DOHH2 (cell line): Measurements from ENCODE around the gene MYLK.

Experiments used
- H3F3A ChIP-seq: fragments of 200-600 bp; sonication (generic), shearing (Covaris generic); 2 replicates; pipeline ENCODE4 v1.6.0; 2016; ENCODE audit warnings: antibody characterized with exemption, mild to moderate bottlenecking; ENCODE audit not compliant: control insufficient read depth, insufficient read depth
- H3K27ac ChIP-seq: fragments of 200-600 bp; sonication (generic); 2 replicates; pipeline ENCODE4 v1.5.1; 2014; ENCODE audit warnings: low read depth, mild to moderate bottlenecking, low read length, moderate library complexity
- H3K27me3 ChIP-seq: fragments of 200-600 bp; sonication (generic); 2 replicates; pipeline ENCODE4 v1.6.1; 2014; ENCODE audit warnings: mild to moderate bottlenecking, low read length, mixed read lengths; ENCODE audit not compliant: control insufficient read depth
- H3K36me3 ChIP-seq: fragments of 200-600 bp; sonication (generic); 2 replicates; pipeline ENCODE4 v1.6.1; 2014; ENCODE audit warnings: mild to moderate bottlenecking, low read length, moderate library complexity, mixed read lengths; ENCODE audit not compliant: control insufficient read depth
- H3K4me1 ChIP-seq: fragments of 200-600 bp; sonication (generic); 2 replicates; pipeline ENCODE4 v1.6.1; 2014; ENCODE audit warnings: mild to moderate bottlenecking, low read length, mixed read lengths; ENCODE audit not compliant: control insufficient read depth
- H3K4me2 ChIP-seq: fragments of 200-600 bp; sonication (generic); 2 replicates; pipeline ENCODE4 v1.6.0; 2014; ENCODE audit warnings: mild to moderate bottlenecking, low read length, moderate library complexity
- H3K4me3 ChIP-seq: fragments of 200-600 bp; sonication (generic); 2 replicates; pipeline ENCODE4 v1.5.1; 2014; ENCODE audit warnings: mild to moderate bottlenecking, low read length, mixed read lengths
- H3K79me2 ChIP-seq: fragments of 200-600 bp; sonication (generic); 2 replicates; pipeline ENCODE4 v1.6.1; 2014; ENCODE audit warnings: mild to moderate bottlenecking, low read length, mixed read lengths; ENCODE audit not compliant: control insufficient read depth
- H3K9me2 ChIP-seq: fragments of 200-600 bp; sonication (generic); replicated peaks from 2 replicates; pipeline ENCODE4 v1.6.1; 2014; ENCODE audit warnings: mild to moderate bottlenecking, low read length, mixed read lengths; ENCODE audit not compliant: control insufficient read depth
- H3K9me3 ChIP-seq: fragments of 200-600 bp; sonication (generic); 2 replicates; pipeline ENCODE4 v1.6.1; 2014; ENCODE audit warnings: antibody characterized with exemption, low read length, mixed read lengths; ENCODE audit not compliant: control insufficient read depth, insufficient read depth
- H4K20me1 ChIP-seq: fragments of 200-600 bp; sonication (generic); 2 replicates; pipeline ENCODE4 v1.6.0; 2014; ENCODE audit warnings: low read depth, mild to moderate bottlenecking, antibody characterized with exemption, low read length, moderate library complexity; ENCODE audit not compliant: control insufficient read depth, insufficient read depth
- EZH2phosphoT487 ChIP-seq: fragments of 200-600 bp; sonication (generic); IDR thresholded peaks from 2 replicates; pipeline ENCODE4 v1.6.1; 2017; ENCODE audit warnings: borderline replicate concordance, mild to moderate bottlenecking, antibody characterized with exemption, low read length, moderate library complexity, mixed read lengths
- TF ChIP-seq, protein P1 (sequence below): fragments of 200-600 bp; sonication (generic); IDR thresholded peaks from one replicate; pipeline ENCODE4 v1.5.1; 2014; ENCODE audit warnings: antibody characterized with exemption, mild to moderate bottlenecking, low read depth, low read length; ENCODE audit not compliant: poor library complexity, severe bottlenecking

Gene MYLK

GRCh38 chr3:123734527-123734902 is 149.6 kb downstream of the MYLK start:
- Histone ChIP-seq H3K4me2 (no peak overlapping the region), H3K9me2 (no peaks in the 10 kb centered on the region), H3K9me3 (no peaks in the 10 kb centered on the region), H4K20me1 (no peaks in the 10 kb centered on the region), H3F3A (no peaks in the 10 kb centered on the region), H3K27ac (no peak overlapping the region), H3K36me3 (no peaks in the 10 kb centered on the region), H3K27me3 (peaks cover 18% of the 10 kb centered on the region), H3K79me2 (no peaks in the 10 kb centered on the region), H3K4me1 (no peaks in the 10 kb centered on the region), H3K4me3 (no peak overlapping the region)
- TF ChIP-seq, protein P1, sequence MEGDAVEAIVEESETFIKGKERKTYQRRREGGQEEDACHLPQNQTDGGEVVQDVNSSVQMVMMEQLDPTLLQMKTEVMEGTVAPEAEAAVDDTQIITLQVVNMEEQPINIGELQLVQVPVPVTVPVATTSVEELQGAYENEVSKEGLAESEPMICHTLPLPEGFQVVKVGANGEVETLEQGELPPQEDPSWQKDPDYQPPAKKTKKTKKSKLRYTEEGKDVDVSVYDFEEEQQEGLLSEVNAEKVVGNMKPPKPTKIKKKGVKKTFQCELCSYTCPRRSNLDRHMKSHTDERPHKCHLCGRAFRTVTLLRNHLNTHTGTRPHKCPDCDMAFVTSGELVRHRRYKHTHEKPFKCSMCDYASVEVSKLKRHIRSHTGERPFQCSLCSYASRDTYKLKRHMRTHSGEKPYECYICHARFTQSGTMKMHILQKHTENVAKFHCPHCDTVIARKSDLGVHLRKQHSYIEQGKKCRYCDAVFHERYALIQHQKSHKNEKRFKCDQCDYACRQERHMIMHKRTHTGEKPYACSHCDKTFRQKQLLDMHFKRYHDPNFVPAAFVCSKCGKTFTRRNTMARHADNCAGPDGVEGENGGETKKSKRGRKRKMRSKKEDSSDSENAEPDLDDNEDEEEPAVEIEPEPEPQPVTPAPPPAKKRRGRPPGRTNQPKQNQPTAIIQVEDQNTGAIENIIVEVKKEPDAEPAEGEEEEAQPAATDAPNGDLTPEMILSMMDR: no peak
- TF ChIP-seq EZH2phosphoT487: no peak

DNA sequence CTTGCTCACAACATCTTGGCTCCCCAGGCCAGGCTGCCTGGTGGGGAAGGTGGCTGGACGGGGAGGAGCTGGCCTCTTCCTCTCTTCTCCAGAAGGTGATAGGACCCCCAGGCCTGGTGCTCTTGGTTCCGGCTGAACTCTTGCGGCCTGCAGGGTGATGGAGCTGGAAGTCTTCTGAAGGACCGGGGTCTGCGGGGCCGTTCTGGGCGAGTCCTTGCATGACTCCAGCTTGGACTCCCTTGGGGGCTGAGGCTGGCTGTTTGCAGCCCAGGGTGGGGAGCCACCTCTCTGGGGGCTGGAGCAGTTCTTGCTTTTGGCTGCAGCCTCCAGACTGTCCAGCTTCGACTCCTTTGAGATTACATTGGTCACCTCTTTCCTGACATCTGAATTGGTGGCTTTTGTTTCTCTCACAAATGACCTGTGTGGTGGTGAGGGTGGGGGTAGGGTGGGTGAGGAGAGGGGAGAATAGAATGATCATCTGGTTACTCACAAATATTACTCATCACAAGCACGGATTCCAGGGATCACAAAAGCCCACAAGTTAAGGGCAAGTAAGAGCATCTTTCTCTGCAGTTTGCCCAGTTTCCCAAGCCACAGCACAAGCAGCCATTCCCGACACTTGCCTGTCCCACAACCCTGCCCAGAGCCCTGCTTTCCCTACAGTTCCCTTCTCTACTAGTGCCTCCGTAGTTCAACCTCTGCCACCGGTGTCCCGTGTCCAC is 150.2 kb downstream of the MYLK start:
- H3K27me3 ChIP-seq: peaks cover 20% of the 10 kb centered on the region
- H3K4me3 ChIP-seq: no peak overlapping the region
- no peaks in the 10 kb centered on the region for H3K36me3 ChIP-seq
- H3K9me2 ChIP-seq: no peaks in the 10 kb centered on the region
- no peaks in the 10 kb centered on the region for H4K20me1 ChIP-seq
- H3K27ac ChIP-seq: no peak overlapping the region
- H3K4me2 ChIP-seq: no peak overlapping the region
- H3F3A ChIP-seq: no peaks in the 10 kb centered on the region
- no peaks in the 10 kb centered on the region for H3K79me2 ChIP-seq
- TF ChIP-seq, protein P1: no peak
- no peak for TF ChIP-seq EZH2phosphoT487
- H3K4me1 ChIP-seq: no peaks in the 10 kb centered on the region
- H3K9me3 ChIP-seq: no peaks in the 10 kb centered on the region

DNA sequence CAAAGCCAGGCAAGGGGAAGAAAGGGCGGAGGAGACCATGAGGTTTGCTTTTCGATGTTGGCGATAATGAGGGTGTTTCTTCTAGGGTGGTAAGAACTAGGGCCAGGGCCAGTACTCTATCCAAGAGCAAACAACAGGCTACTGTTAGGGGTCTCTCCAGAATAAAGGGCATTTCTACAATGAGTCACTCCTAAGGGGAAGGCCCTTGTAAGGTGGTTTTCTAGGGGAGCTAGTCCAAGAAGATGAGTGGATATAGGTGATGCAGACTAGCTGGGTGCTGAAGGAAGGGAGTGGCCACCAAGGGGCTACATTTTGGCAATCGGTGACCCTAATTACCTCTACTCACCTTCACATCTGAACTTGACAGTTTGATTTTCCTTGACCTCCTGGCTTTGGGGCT is 150.8 kb downstream of the MYLK start:
- no peaks in the 10 kb centered on the region for H3K9me2 ChIP-seq
- no peaks in the 10 kb centered on the region for H4K20me1 ChIP-seq
- no peaks in the 10 kb centered on the region for H3K79me2 ChIP-seq
- H3K4me1 ChIP-seq: no peaks in the 10 kb centered on the region
- H3F3A ChIP-seq: no peaks in the 10 kb centered on the region
- H3K9me3 ChIP-seq: no peaks in the 10 kb centered on the region
- H3K27ac ChIP-seq: no peak overlapping the region
- H3K4me2 ChIP-seq: no peak overlapping the region
- no peaks in the 10 kb centered on the region for H3K36me3 ChIP-seq
- no peak overlapping the region for H3K4me3 ChIP-seq
- no peak for TF ChIP-seq EZH2phosphoT487
- TF ChIP-seq, protein P1: no peak
- H3K27me3 ChIP-seq: peaks cover 22% of the 10 kb centered on the region
